OCI-LY7 (cell line): ENCODE results near the gene MTF1. TPM values are rescaled to one million over a fixed set of nuclear protein-coding genes. Genes with fewer than 3 reads are reported as not detected.
A peak's percentile ranks its signal among the peaks of the same experiment; 100 is the strongest.

ENCODE experiments used
- BruUV-seq: library from RNA; stranded (reverse); fragments of 400-500 nt; replicated peaks from 2 replicates; lab custom pipeline; 2021; lab: Mats Ljungman, UMichigan
- CTCF ChIA-PET: fragments of 300-600 bp; sonication (Branson Sonifier 250); formaldehyde crosslinking; loops from one replicate; lab custom pipeline; 2022; ENCODE audit warnings: antibody characterized with exemption; ENCODE audit not compliant: unreplicated experiment; lab: Charles Lee
- POLR2A ChIA-PET: fragments of 300-600 bp; sonication (Branson Sonifier 250); formaldehyde crosslinking; loops from one replicate; lab custom pipeline; 2022; ENCODE audit warnings: antibody characterized with exemption; lab: Charles Lee
- DNase-seq: peaks from one replicate; pipeline ENCODE4 v3.0.0-alpha.2; 2015; ENCODE audit warnings: low spot score
- H2AFZ ChIP-seq: fragments of 200-600 bp; sonication (generic), shearing (Covaris generic); 2 replicates; pipeline ENCODE4 v1.6.1; 2014; ENCODE audit warnings: mild to moderate bottlenecking, antibody characterized with exemption, low read length, moderate library complexity
- H3K27ac ChIP-seq: fragments of 200-600 bp; sonication (generic); 2 replicates; pipeline ENCODE4 v1.5.1; 2014; ENCODE audit warnings: mixed run types, low read depth, mild to moderate bottlenecking, moderate library complexity, low read length, inconsistent platforms; ENCODE audit not compliant: poor library complexity, severe bottlenecking
- H3K36me3 ChIP-seq: fragments of 200-600 bp; sonication (generic); 2 replicates; pipeline ENCODE4 v1.6.1; 2014; ENCODE audit warnings: mild to moderate bottlenecking, antibody characterized with exemption, low read length, moderate library complexity, mixed read lengths; ENCODE audit not compliant: insufficient read depth
- H3K4me1 ChIP-seq: fragments of 200-600 bp; sonication (generic); 2 replicates; pipeline ENCODE4 v1.5.1; 2014; ENCODE audit warnings: mild to moderate bottlenecking, low read length; ENCODE audit not compliant: insufficient read depth, poor library complexity, severe bottlenecking
- H3K4me2 ChIP-seq: fragments of 200-600 bp; sonication (generic); 2 replicates; pipeline ENCODE4 v1.6.1; 2014; ENCODE audit warnings: mild to moderate bottlenecking, low read length
- H3K4me3 ChIP-seq: fragments of 200-600 bp; sonication (generic); 2 replicates; pipeline ENCODE4 v1.5.1; 2014; ENCODE audit warnings: mild to moderate bottlenecking, low read depth, low read length; ENCODE audit not compliant: poor library complexity, severe bottlenecking
- H3K79me2 ChIP-seq: fragments of 200-600 bp; sonication (generic); 2 replicates; pipeline ENCODE4 v1.6.1; 2016; ENCODE audit warnings: low read depth, mild to moderate bottlenecking, low read length, moderate library complexity, mixed read lengths; ENCODE audit not compliant: insufficient read depth
- H3K9me2 ChIP-seq: fragments of 200-600 bp; sonication (generic); 2 replicates; pipeline ENCODE4 v1.6.1; 2016; ENCODE audit warnings: mild to moderate bottlenecking, low read length, mixed read lengths; ENCODE audit not compliant: insufficient read depth
- H3K9me3 ChIP-seq: fragments of 200-600 bp; sonication (generic); 2 replicates; pipeline ENCODE4 v1.6.1; 2014; ENCODE audit warnings: mild to moderate bottlenecking, mixed run types, low read length, mixed read lengths
- H4K20me1 ChIP-seq: fragments of 200-600 bp; sonication (generic); 2 replicates; pipeline ENCODE4 v1.6.1; 2014; ENCODE audit warnings: mild to moderate bottlenecking, antibody characterized with exemption, low read length, moderate library complexity, mixed read lengths; ENCODE audit not compliant: insufficient read depth
- EZH2phosphoT487 ChIP-seq: fragments of 200-600 bp; sonication (generic); IDR thresholded peaks from 2 replicates; pipeline ENCODE4 v1.6.1; 2018; ENCODE audit warnings: low read depth, borderline replicate concordance, mild to moderate bottlenecking, mixed run types, antibody characterized with exemption, low read length, moderate library complexity, mixed read lengths
- intact Hi-C: fragments of 100-400 bp; cut with micrococcal nuclease; formaldehyde crosslinking; loops from one replicate; pipeline ENCODE4 v1.10.0; 2022; ENCODE audit not compliant: unreplicated experiment
- total RNA-seq, 2 experiments: library from RNA; depleted of rRNA in 1 of 2; stranded (reverse); fragments of >200 nt in 1 of 2; shearing (Covaris generic) in 1 of 2; gene quantifications; 2 replicates each; pipeline ENCODE4 v1.2.3, GENCODE V29; 2014 to 2022
- TF ChIP-seq, protein P1 (sequence below): fragments of 200-600 bp; sonication (generic); conservative IDR thresholded peaks from 2 replicates; pipeline ENCODE4 v1.5.1; 2014; ENCODE audit warnings: mild to moderate bottlenecking, antibody characterized with exemption, low read length, moderate library complexity, mixed read lengths

MTF1 gene
- total RNA-seq, 2 experiments from 2014 or later: 1.8 to 16.5 TPM

DNA sequence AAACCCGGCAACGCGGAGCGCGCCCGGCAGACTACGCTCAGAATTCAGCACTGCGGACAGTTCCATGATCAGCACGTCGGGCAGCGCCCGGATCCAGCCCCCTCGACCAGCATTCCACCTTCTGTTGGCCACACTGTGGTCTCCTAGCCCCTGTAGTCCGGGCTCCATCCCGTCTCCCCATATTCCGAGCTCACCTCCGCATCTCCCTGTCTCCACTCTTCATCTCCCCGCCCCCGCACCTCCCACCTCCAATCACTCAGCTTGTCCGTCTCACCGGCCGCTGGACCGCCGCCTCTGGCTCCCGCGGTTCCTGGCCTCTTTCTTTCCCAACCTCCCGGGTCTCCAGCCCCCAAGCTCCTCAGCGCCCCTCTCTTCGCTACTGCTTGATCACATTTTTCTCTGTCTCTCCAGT, 95.0 kb downstream of the MTF1 start:
- H3K9me2 ChIP-seq: no peaks in the 10 kb centered on the region
- no peaks in the 10 kb centered on the region for H3K36me3 ChIP-seq
- TF ChIP-seq, protein P1, sequence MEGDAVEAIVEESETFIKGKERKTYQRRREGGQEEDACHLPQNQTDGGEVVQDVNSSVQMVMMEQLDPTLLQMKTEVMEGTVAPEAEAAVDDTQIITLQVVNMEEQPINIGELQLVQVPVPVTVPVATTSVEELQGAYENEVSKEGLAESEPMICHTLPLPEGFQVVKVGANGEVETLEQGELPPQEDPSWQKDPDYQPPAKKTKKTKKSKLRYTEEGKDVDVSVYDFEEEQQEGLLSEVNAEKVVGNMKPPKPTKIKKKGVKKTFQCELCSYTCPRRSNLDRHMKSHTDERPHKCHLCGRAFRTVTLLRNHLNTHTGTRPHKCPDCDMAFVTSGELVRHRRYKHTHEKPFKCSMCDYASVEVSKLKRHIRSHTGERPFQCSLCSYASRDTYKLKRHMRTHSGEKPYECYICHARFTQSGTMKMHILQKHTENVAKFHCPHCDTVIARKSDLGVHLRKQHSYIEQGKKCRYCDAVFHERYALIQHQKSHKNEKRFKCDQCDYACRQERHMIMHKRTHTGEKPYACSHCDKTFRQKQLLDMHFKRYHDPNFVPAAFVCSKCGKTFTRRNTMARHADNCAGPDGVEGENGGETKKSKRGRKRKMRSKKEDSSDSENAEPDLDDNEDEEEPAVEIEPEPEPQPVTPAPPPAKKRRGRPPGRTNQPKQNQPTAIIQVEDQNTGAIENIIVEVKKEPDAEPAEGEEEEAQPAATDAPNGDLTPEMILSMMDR: no peak
- TF ChIP-seq EZH2phosphoT487: no peak
- ChIA-PET POLR2A (interaction anchor here (0.7 kb wide), 1 partner anchor 11 kb away, joined by 3 read pairs; no protein-coding TSS in a partner anchor), CTCF (no interaction called here)
- H3K79me2 ChIP-seq: no peaks in the 10 kb centered on the region
- peak; percentile 15 for DNase-seq
- H2AFZ ChIP-seq: no peak overlapping the region
- no peaks in the 10 kb centered on the region for H3K9me3 ChIP-seq
- intact Hi-C loops: no loop called here
- BruUV-seq: no TSS peak
- H3K4me2 ChIP-seq: no peak overlapping the region
- no peak overlapping the region for H3K27ac ChIP-seq
- no peaks in the 10 kb centered on the region for H3K4me1 ChIP-seq
- H3K4me3 ChIP-seq: no peak overlapping the region
- no peaks in the 10 kb centered on the region for H4K20me1 ChIP-seq

DNA sequence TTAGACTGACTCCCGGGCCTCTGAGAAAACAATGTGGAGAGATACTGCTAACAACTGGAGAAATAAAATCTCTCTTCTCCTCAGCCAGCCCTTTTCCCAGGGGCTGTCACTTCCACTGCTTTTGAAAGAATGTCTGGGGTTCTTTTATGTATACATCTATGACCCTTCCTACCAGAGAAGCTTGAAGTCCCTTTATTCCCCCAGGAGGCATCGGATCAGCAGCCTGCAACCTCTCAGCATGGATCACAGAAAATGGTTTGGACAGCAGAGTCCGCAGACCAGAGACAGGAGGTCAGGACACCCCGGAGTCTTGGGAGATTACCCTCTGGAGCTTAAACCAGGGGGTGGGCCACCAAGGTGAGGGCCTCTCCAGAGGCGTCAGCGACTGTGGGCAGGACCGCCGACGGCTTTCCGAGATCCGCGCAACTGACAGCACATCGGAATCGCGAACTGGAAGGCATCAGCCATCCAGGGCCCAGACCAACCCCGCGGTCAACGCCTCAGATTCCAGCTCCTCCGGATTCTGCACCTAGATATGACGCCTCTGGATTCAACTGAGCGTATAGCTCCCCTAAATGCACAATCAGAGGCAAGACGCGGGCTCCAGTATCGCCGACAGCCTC, 95.5 kb downstream of the MTF1 start:
- intact Hi-C loops: no loop called here
- CTCF ChIA-PET: no interaction called here

More for the DNA sequence above, 95.5 kb downstream of the MTF1 start:
- Histone ChIP-seq H3K4me1 (no peaks in the 10 kb centered on the region), H3K79me2 (no peaks in the 10 kb centered on the region), H3K9me2 (no peaks in the 10 kb centered on the region), H3K4me3 (no peak overlapping the region), H3K36me3 (no peaks in the 10 kb centered on the region), H3K9me3 (no peaks in the 10 kb centered on the region), H3K27ac (no peak overlapping the region), H2AFZ (no peak overlapping the region), H3K4me2 (no peak overlapping the region), H4K20me1 (no peaks in the 10 kb centered on the region)
- TF ChIP-seq, protein P1: no peak
- no peak for TF ChIP-seq EZH2phosphoT487
- no TSS peak for BruUV-seq
- DNase-seq: no peak
- POLR2A ChIA-PET: interaction anchor here (0.5 to 0.7 kb wide), 2 partner anchors 12 to 16 kb away, joined by 3 read pairs; no protein-coding TSS in a partner anchor
